CD4-positive, alpha-beta T cell treated with Interleukin-21 for 1 hour (primary cell): Measurements from ENCODE around the gene SPRR1A.
"Not testable (repeated sequence)": the region's sequence is repeated elsewhere in the genome, so short reads cannot be mapped to it uniquely, and the experiment has no call there.

Experiments used
- DNase-seq: peaks from one replicate; pipeline ENCODE4 v3.0.0-alpha.2; 2020

The SPRR1A gene

GRCh38 chr1:152976688-152977087 lies 7.2 kb upstream of the SPRR1A start:
- DNase-seq = no peak

- DNase-seq = no peak
These were observed 6.3 kb upstream of the SPRR1A start for GRCh38 chr1:152977614-152978013.

DNA sequence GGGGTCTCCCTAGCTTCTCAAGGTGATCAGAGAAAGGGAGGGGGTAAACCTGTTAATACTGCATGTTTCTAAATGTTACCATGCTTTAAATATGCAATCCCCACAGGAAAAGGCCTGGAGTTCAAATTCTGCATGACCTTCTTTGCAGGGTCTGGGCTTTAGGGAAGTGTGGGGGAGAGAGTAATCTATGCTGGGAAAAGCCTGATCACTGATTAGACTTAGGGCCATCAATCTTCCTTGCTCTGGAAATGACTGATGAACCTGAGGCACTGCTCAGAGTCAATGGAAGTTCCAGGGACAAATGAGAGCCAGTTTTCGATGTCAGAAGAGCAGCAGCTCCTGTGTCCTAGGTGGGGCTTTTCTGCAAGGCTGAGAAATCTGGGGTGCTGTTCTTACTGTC lies 3.2 kb upstream of the SPRR1A start:
- DNase-seq = no peak

- DNase-seq = no peak
These were observed 2.6 kb upstream of the SPRR1A start for GRCh38 chr1:152981146-152981871.

- DNase-seq = no peak
These were observed 1.8 kb upstream of the SPRR1A start for GRCh38 chr1:152982076-152982475.

DNA sequence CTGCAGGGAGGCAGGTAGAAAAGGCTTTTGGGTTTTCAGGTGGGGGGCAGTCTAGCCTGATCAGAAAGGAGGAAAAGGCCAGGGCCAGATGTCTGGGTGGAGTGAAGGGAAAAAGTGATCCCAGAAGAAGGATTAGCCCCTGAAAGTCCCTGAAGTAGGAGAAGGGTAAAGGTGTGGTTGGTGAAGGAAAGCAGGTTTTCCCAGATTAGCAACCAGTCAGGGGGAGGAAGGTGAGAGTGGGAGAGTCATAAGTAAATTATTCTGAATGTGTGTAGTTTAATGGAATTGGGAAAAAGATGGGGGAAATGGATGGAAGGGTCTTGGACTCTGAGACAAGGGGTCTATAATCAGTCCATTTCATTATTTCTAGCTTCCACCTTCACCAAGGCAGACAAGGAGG lies 647 bp upstream of the SPRR1A start:
- DNase-seq = no peak

GRCh38 chr1:152986578-152986977 lies 2.7 kb downstream of the SPRR1A start:
- DNase-seq = no peak

GRCh38 chr1:152993186-152993585 lies 9.3 kb downstream of the SPRR1A start:
- DNase-seq = no peak

- no peak for DNase-seq
These were observed 12.0 kb downstream of the SPRR1A start for GRCh38 chr1:152995842-152996241.

DNA sequence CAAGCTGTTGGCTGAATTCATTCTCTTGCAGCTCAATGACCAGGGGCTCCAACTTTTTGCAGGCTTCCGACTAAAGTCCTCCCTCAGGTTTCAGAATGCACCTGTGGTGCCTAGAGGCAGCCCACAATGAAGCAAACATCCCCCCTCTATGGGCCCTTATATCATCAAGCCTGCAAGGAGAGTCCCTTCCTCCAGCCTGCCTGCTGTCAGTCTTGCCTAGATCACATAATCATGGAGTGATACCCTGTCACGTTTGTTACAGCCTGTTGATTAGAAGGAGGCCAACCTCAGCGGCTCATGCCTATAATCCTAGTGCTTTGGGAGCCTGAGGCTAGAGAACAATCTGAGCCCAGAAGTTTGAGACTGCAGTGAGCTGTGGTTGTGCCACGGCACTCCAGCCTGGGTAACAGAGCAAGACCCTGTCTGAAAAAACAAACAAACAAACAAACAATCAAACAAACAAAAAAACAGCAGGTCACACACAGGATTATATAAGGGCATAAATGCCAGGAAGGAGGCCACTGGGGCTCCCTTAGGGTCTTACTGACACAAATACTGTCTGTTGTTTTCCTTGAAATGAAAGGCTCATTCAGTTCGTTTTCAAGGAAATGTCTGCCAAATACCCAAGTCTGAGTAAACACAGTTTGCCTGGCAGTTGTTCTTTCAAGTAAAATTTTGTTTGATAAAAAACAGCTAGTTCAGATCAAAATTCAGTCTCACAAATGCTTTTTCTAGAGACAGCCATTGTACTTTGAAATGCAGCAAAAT lies 12.9 kb downstream of the SPRR1A start:
- no peak for DNase-seq

DNA sequence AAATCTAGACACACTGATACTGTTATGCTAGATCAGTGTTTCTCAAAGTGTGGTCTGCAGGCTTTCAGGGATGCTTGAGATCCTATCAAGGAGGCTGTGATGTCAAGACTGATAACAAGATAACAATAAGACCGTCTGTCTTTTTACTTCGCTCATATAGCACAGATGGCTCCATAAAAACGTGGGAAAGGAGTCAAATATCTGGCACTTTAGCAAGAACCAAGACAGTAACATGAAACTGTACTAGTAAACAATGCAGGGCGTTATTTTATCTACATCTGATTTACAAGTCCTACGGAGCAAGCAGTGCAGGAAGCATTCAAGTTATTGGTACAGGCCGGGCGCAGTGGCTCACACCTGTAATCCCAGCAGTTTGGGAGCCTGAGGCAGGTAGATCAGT lies 14.0 kb downstream of the SPRR1A start:
- DNase-seq = no peak

GRCh38 chr1:152998476-152998875 lies 14.6 kb downstream of the SPRR1A start:
- DNase-seq = no peak

DNA sequence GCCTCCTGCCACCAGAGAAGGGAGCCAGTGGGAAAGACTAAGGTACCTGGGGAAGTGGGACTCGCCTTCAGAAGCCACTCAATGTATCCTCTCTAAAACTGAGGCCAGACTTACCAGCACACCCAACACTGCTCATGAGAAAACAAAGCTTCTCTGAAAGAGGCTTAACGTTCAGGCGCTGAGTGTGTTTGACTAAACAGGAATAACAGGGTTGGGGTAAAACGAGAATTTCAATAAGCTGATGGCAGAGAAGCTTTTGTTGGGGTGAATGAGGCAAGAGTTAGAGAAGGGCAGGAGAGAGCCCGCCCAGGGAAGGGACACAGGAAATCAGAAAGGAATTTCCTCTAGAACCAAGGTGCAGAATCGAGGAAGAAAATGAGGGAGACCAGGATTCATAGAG lies 15.9 kb downstream of the SPRR1A start:
- no peak for DNase-seq

GRCh38 chr1:153000294-153000693 lies 16.4 kb downstream of the SPRR1A start:
- no peak for DNase-seq

- no peak for DNase-seq
These were observed 17.5 kb downstream of the SPRR1A start, which contains the start of gene SPRR3 for GRCh38 chr1:153001382-153001781. Gene SPRR3 (plus strand): TSS chr1:153001749. CDS start chr1:153003021, 1,272 bp downstream.

GRCh38 chr1:153011235-153011758 lies 27.4 kb downstream of the SPRR1A start:
- not testable (repeated sequence) for DNase-seq

DNA sequence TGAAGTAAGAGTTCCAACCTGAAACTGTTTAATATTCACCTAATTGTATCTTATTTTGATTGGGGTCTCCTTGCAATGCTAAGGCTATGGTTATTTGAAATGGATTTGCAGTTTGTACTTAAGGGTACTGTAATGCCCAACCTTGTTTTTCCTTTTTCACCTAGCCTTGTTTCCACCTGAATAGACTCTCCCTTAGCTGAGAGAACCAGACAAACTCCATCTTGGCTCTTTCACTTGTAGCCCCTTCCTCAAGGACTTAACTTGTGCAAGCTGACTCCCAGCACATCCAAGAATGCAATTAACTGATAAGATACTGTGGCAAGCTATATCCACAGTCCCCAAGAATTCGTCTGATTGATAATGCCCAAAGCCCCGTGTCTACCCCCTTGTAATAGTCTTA lies 37.9 kb downstream of the SPRR1A start:
- DNase-seq = not testable (repeated sequence)

DNA sequence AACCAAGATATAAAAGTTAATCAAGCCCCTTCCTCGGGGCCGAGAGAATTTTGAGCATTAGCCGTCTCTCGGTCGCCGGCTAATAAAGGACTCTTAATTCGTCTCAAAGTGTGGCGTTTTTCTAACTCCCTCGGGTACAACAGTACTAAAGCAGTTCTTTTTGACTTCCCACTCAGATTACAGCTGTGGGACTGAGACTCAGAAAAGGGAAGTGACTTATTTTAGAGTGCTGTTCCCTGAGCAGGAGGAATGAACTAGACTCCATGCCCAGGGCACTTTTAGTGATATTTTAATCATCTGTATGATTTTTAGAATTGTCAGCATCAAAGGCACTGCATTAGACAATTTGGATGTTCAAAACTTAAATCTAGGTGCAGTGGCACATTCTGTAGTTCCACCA lies 38.5 kb downstream of the SPRR1A start:
- DNase-seq = not testable (repeated sequence)

GRCh38 chr1:153023109-153023508 lies 39.2 kb downstream of the SPRR1A start:
- no peak for DNase-seq

DNA sequence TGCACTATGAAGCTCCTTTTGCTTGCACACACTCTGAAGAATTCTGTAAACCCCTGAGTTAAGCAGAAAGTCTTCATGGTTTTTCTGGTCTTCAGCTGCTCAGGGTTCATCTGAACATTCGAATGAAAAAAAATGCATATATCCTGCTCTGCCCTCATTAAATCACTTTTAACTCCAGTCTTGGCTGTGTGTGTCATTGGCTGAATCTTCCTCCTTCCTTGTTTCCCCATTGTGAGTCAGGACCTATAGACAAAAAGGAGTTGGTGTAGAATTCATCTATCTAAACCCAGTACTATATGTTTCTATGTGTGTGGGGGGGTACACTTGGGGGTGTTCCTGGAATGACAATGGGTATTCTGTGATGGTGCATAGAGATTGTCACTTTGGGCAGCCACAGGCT lies 40.5 kb downstream of the SPRR1A start:
- DNase-seq = no peak

DNA sequence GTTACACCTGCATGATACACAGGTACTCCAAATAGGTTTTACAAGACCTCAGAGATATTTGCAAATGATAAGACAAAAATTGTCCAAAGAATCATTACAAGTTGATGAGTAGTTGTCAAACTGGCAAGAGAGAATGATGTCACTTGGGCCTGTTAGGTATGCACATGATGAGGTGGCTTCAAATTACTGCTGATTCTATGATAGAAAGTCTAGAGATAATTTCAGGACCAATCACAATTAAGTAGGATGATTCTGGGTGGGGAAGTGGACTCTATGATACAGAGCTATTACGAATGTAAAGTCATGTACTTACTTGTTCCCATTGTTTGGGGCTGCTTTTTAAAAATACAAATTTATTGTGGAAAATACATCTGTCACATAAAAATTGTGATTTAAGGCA lies 41.9 kb downstream of the SPRR1A start:
- no peak for DNase-seq

GRCh38 chr1:153028766-153029165 lies 44.9 kb downstream of the SPRR1A start:
- no peak for DNase-seq

GRCh38 chr1:153030895-153031294 lies 47.0 kb downstream of the SPRR1A start, which contains the start of gene SPRR1B:
Gene SPRR1B (plus strand): TSS chr1:153031203. CDS start chr1:153032346, 1,143 bp downstream.
- no peak for DNase-seq

- no peak for DNase-seq
These were observed 48.2 kb downstream of the SPRR1A start for GRCh38 chr1:153032073-153032472.
